ENCODE results near the gene REEP3.

- no peak for TF ChIP-seq POLR2AphosphoS5 (IDR thresholded peaks at IDR 0.05)
- TF ChIP-seq EP300 (IDR thresholded peaks at IDR 0.05; ENCODE audit: low read depth) = no peak
- no peak for TF ChIP-seq CTCF (IDR thresholded peaks at IDR 0.05)
- no peak for TF ChIP-seq POLR2A (IDR thresholded peaks at IDR 0.05)
These were observed 143.2 kb downstream of the REEP3 start for GRCh38 chr10:63664341-63664885.

All from transverse colon (tissue), 4 donors.